ENCODE measurements around the gene HSH2D.

GRCh38 chr19:16134510-16134909 lies 9.0 kb upstream of the HSH2D start:
- no peak for TF ChIP-seq CTCF (IDR thresholded peaks at IDR 0.05 in 2 of 3, conservative IDR thresholded peaks at IDR 0.05 in 1 of 3; ENCODE audit: control insufficient read depth in 2 of 3, extremely low read depth in 1 of 3, insufficient read depth in 1 of 3, low read depth in 3 of 3, low read length in 3 of 3)
- TF ChIP-seq RBBP5 (conservative IDR thresholded peaks at IDR 0.05) = no peak
- TF ChIP-seq REST (IDR thresholded peaks at IDR 0.05; ENCODE audit: low read depth, low read length) = no peak
